Testis (tissue), 3 donors: ENCODE data around the gene TMSB10. TPM values are rescaled to one million over a fixed set of nuclear protein-coding genes. Genes with fewer than 3 reads are reported as not detected.
"Not testable (repeated sequence)": the region's sequence is repeated elsewhere in the genome, so short reads cannot be mapped to it uniquely, and the experiment has no call there.

Experiments
- DNase-seq: peaks from one replicate; pipeline ENCODE4 v3.0.0-alpha.2; 2019
- H3K27ac ChIP-seq, 2 donors: fragments of 200-600 bp; sonication (generic); one replicate each; pipeline ENCODE4 v1.5.1; 2019
- H3K27me3 ChIP-seq: fragments of 200-600 bp; sonication (generic); one replicate; pipeline ENCODE4 v1.5.1; 2019
- H3K36me3 ChIP-seq: fragments of 200-600 bp; sonication (generic); one replicate; pipeline ENCODE4 v1.5.1; 2017; ENCODE audit warnings: low read depth; ENCODE audit errors: missing control alignments
- H3K4me1 ChIP-seq: fragments of 200-600 bp; sonication (generic); one replicate; pipeline ENCODE4 v1.5.1; 2019
- H3K4me3 ChIP-seq, 2 donors: fragments of 200-600 bp; sonication (generic); one replicate each; pipeline ENCODE4 v1.5.1; 2017 to 2019
- H3K9me3 ChIP-seq: fragments of 200-600 bp; sonication (generic); one replicate; pipeline ENCODE4 v1.5.1; 2017
- CTCF ChIP-seq, 3 experiments: fragments of 450-650 bp in 2 of 3; fragments of 200-600 bp in 1 of 3; sonication (generic) in 1 of 3; IDR thresholded peaks; one replicate each; pipeline ENCODE4 v1.5.1; 2016 to 2019; ENCODE audit warnings: antibody characterized with exemption in 3 of 3, mild to moderate bottlenecking in 2 of 3, moderate library complexity in 1 of 3
- POLR2A ChIP-seq: fragments of 450-650 bp; IDR thresholded peaks from one replicate; pipeline ENCODE4 v1.6.1; 2017; ENCODE audit warnings: antibody characterized with exemption, mild to moderate bottlenecking, moderate library complexity
- WGBS, 2 donors: methylation state at CpG; one replicate each; pipeline ENCODE4 v1.1.5; 2018; 5-methylcytosine and 5-hydroxymethylcytosine counted together
- intact Hi-C: fragments of 100-400 bp; cut with DNase I; formaldehyde crosslinking; loops from one replicate; pipeline ENCODE4 v1.15.1; 2023; ENCODE audit warnings: low total_unique reads
- polyA plus RNA-seq: library from polyadenylated mRNA; stranded (reverse); fragments of 350-450 nt; fragmentation: Illumina TruSeq; extraction: RNeasy Lipid Tissue Mini Kit (QIAGEN cat#74804); gene quantifications from one replicate; pipeline ENCODE4 v1.2.3, GENCODE V29; 2014; ENCODE audit warnings: low read depth, low replicate concordance; ENCODE audit not compliant: insufficient read depth
- total RNA-seq, 2 donors: library from RNA; depleted of rRNA; stranded (reverse); fragments of >200 nt; gene quantifications; one replicate each; pipeline ENCODE4 v1.2.3, GENCODE V29; 2016

Gene TMSB10
- total and polyA plus RNA-seq, 3 donors from 2014 or later: 1,824 to 3,571 (median 2,819) TPM

GRCh38 chr2:84866122-84866521 is 39.3 kb upstream of the TMSB10 start:
- intact Hi-C loops: no loop called here
- H3K9me3 ChIP-seq: no peaks in the 10 kb centered on the region
- DNase-seq: no peak
- H3K4me3 ChIP-seq: no peak overlapping the region
- 76 to 84% methylated on average over 3 of the region's 3 CpGs for WGBS, 2 donors
- no peaks in the 10 kb centered on the region for H3K4me1 ChIP-seq
- TF ChIP-seq CTCF (IDR thresholded peaks at IDR 0.05) (no peak), POLR2A (no peak)
- no peak overlapping the region for H3K27ac ChIP-seq
- H3K36me3 ChIP-seq: no peaks in the 10 kb centered on the region
- no peaks in the 10 kb centered on the region for H3K27me3 ChIP-seq

GRCh38 chr2:84868327-84868726 is 37.1 kb upstream of the TMSB10 start:
- H3K4me3 ChIP-seq, H3K4me1 ChIP-seq, H3K27me3 ChIP-seq, DNase-seq, H3K27ac ChIP-seq, H3K9me3 ChIP-seq, H3K36me3 ChIP-seq, intact Hi-C loops: not testable (repeated sequence)
- WGBS, 2 donors: 90 to 92% methylated on average over 4 of the region's 4 CpGs

GRCh38 chr2:84870306-84870705 is 35.1 kb upstream of the TMSB10 start:
- WGBS, 2 donors: 93 to 99% methylated on average over 9 to 11 of the region's 11 CpGs
- Histone ChIP-seq H3K27me3 (no peaks in the 10 kb centered on the region), H3K4me1 (no peaks in the 10 kb centered on the region), H3K36me3 (no peaks in the 10 kb centered on the region), H3K9me3 (no peaks in the 10 kb centered on the region), H3K27ac (no peak overlapping the region), H3K4me3 (no peak overlapping the region)
- TF ChIP-seq CTCF (IDR thresholded peaks at IDR 0.05): no peak
- TF ChIP-seq POLR2A: no peak
- DNase-seq: no peak
- intact Hi-C loops: no loop called here

GRCh38 chr2:84872691-84873090 is 32.8 kb upstream of the TMSB10 start:
- intact Hi-C loops, DNase-seq: not testable (repeated sequence)

GRCh38 chr2:84873350-84873749 is 32.1 kb upstream of the TMSB10 start:
- TF ChIP-seq CTCF (IDR thresholded peaks at IDR 0.05) (no peak), POLR2A (no peak)
- Histone ChIP-seq H3K36me3 (no peaks in the 10 kb centered on the region), H3K4me1 (no peaks in the 10 kb centered on the region), H3K27me3 (no peaks in the 10 kb centered on the region), H3K9me3 (no peaks in the 10 kb centered on the region), H3K4me3 (no peak overlapping the region), H3K27ac (no peak overlapping the region)
- intact Hi-C loops: no loop called here
- no peak for DNase-seq
- WGBS, 2 donors: 91 to 93% methylated on average over 5 of the region's 5 CpGs

More at GRCh38 chr2:84872691-84873090, 32.8 kb upstream of the TMSB10 start:
- H3K4me3 ChIP-seq, H3K9me3 ChIP-seq, H3K27ac ChIP-seq, H3K27me3 ChIP-seq, H3K4me1 ChIP-seq, H3K36me3 ChIP-seq: not testable (repeated sequence)
- WGBS, 2 donors: 94% methylated on average over 9 of the region's 9 CpGs

GRCh38 chr2:84874381-84875212 is 30.9 kb upstream of the TMSB10 start:
- no peak overlapping the region for H3K4me3 ChIP-seq
- no peaks in the 10 kb centered on the region for H3K9me3 ChIP-seq
- intact Hi-C loops: no loop called here
- no peak overlapping the region for H3K27ac ChIP-seq
- no peak for DNase-seq
- TF ChIP-seq CTCF (IDR thresholded peaks at IDR 0.05) (no peak), POLR2A (no peak)
- WGBS, 2 donors: 88 to 91% methylated on average over 7 of the region's 7 CpGs
- no peaks in the 10 kb centered on the region for H3K27me3 ChIP-seq
- H3K36me3 ChIP-seq: no peaks in the 10 kb centered on the region
- H3K4me1 ChIP-seq: peaks cover 2% of the 10 kb centered on the region
